KOPT-K1 (cell line): Measurements from ENCODE around the gene CRYBG1.

Experiments
- H3K27ac ChIP-seq: fragments of 200-600 bp; sonication (generic); 2 replicates; pipeline ENCODE4 v1.5.1; 2016; ENCODE audit warnings: antibody characterized with exemption, mild to moderate bottlenecking, low read depth, low read length; ENCODE audit not compliant: poor library complexity, severe bottlenecking
- H3K36me3 ChIP-seq: fragments of 200-600 bp; sonication (generic); 2 replicates; pipeline ENCODE4 v1.5.1; 2017; ENCODE audit warnings: antibody characterized with exemption, mild to moderate bottlenecking, low read length, moderate library complexity; ENCODE audit not compliant: insufficient read depth
- H3K9me3 ChIP-seq: fragments of 200-600 bp; sonication (generic); 2 replicates; pipeline ENCODE4 v1.5.1; 2017; ENCODE audit warnings: antibody characterized with exemption, low read length, mild to moderate bottlenecking; ENCODE audit not compliant: insufficient read depth, poor library complexity, severe bottlenecking

The CRYBG1 gene

GRCh38 chr6:106525107-106525881 is 164.8 kb downstream of the CRYBG1 start:
- Histone ChIP-seq H3K36me3 (peaks cover 45% of the 10 kb centered on the region), H3K27ac (peak overlapping the region; percentile 69)

GRCh38 chr6:106525882-106526275 is 165.4 kb downstream of the CRYBG1 start:
- Histone ChIP-seq H3K27ac (peak overlapping the region; percentile 69), H3K9me3 (no peaks in the 10 kb centered on the region), H3K36me3 (peaks cover 51% of the 10 kb centered on the region)

More at GRCh38 chr6:106525107-106525881, 164.8 kb downstream of the CRYBG1 start:
- no peaks in the 10 kb centered on the region for H3K9me3 ChIP-seq

GRCh38 chr6:106527117-106527516 is 166.6 kb downstream of the CRYBG1 start:
- peaks cover 63% of the 10 kb centered on the region for H3K36me3 ChIP-seq
- no peak overlapping the region for H3K27ac ChIP-seq
- no peaks in the 10 kb centered on the region for H3K9me3 ChIP-seq

DNA sequence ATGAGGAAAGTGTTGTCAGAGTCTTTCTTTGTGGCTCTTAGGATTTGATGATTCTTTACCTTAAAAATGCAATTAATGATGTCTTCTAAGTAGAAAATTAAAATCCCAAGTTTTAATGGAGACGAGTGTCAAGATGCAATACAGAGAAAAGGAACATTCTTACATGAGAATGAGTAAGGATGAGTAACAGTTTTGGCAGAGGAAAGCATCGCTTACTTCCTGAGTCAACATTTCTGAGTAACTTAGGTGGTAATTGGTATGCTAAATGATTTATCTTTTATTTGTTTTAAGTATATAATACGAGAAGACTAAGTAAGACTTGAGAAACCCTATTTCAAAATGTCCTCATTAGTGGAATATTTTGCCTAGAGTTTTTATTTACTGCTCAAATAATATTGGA is 167.5 kb downstream of the CRYBG1 start:
- Histone ChIP-seq H3K9me3 (no peaks in the 10 kb centered on the region), H3K36me3 (peaks cover 72% of the 10 kb centered on the region), H3K27ac (no peak overlapping the region)

GRCh38 chr6:106528521-106528920 is 168.0 kb downstream of the CRYBG1 start:
- H3K27ac ChIP-seq: no peak overlapping the region
- peaks cover 77% of the 10 kb centered on the region for H3K36me3 ChIP-seq
- H3K9me3 ChIP-seq: no peaks in the 10 kb centered on the region

GRCh38 chr6:106529438-106529837 is 168.9 kb downstream of the CRYBG1 start:
- Histone ChIP-seq H3K36me3 (peaks cover 87% of the 10 kb centered on the region), H3K9me3 (no peaks in the 10 kb centered on the region), H3K27ac (no peak overlapping the region)

DNA sequence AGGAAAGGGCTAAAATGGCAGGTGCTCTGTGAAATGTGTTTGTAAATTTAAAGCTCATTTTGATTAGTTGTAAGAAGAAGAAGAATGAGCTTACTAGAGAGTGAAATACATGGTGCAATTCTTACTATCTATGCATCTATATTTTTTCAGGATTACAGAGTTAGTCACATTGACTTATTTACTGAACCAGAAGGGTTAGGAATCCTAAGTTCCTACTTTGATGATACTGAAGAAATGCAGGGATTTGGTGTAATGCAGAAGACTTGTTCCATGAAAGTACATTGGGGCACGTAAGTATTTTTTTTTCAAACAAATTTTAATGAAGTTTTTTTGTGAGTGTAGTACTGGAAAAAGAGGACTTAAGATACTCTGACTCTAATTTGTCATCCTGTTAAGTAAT is 169.5 kb downstream of the CRYBG1 start:
- H3K27ac ChIP-seq: no peak overlapping the region
- peaks cover 92% of the 10 kb centered on the region for H3K36me3 ChIP-seq
- no peaks in the 10 kb centered on the region for H3K9me3 ChIP-seq

GRCh38 chr6:106530502-106530901 is 170.0 kb downstream of the CRYBG1 start:
- Histone ChIP-seq H3K36me3 (peaks cover 97% of the 10 kb centered on the region), H3K9me3 (no peaks in the 10 kb centered on the region), H3K27ac (no peak overlapping the region)

- H3K36me3 ChIP-seq: peaks cover 97% of the 10 kb centered on the region
- H3K27ac ChIP-seq: no peak overlapping the region
- H3K9me3 ChIP-seq: no peaks in the 10 kb centered on the region
These were observed 172.5 kb downstream of the CRYBG1 start for GRCh38 chr6:106533054-106533453.

DNA sequence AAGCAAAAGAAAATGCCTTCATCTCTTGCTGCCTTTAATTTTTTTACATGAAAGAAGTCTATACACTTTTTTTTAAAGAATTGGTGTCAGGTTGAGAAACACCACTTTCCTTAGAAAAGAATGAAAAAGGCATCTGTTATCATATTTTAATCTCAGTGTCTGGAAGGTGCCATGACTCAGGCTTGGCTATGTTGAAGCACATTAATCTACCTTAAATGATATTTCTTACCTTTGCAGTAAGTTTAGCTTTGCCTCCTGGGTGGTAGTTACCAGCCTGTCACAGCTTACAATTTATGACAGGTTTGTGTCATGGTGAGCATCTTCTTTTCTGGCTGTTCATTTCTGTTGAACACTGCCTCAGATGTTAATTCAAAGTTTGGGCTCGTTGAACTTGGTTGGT is 173.5 kb downstream of the CRYBG1 start:
- Histone ChIP-seq H3K9me3 (no peaks in the 10 kb centered on the region), H3K36me3 (peaks cover 95% of the 10 kb centered on the region), H3K27ac (peak overlapping the region; percentile 21)

GRCh38 chr6:106534564-106534982 is 174.1 kb downstream of the CRYBG1 start:
- Histone ChIP-seq H3K27ac (peak overlapping the region; percentile 21), H3K36me3 (peaks cover 95% of the 10 kb centered on the region), H3K9me3 (no peaks in the 10 kb centered on the region)

GRCh38 chr6:106535012-106535411 is 174.5 kb downstream of the CRYBG1 start:
- H3K36me3 ChIP-seq: peaks cover 95% of the 10 kb centered on the region
- no peaks in the 10 kb centered on the region for H3K9me3 ChIP-seq
- H3K27ac ChIP-seq: no peak overlapping the region

DNA sequence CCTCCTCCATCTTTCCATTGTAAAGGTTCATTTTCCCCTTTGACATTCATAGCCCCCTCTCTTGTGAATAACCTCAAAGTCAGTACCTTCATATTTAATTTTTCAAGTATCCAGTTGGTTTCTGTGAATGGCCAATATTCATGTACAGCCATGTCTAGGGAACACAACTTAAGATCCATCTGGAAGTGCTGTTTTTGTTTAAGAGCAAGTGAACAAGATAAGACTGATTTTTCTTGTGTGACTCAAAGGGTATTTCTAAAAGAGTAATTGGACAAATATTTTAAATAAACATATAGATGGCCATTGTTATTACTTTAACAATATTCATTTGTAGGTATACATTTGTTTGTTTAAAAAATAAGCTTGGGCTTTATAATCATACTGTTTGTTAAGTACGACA is 175.8 kb downstream of the CRYBG1 start:
- no peak overlapping the region for H3K27ac ChIP-seq
- H3K36me3 ChIP-seq: peaks cover 91% of the 10 kb centered on the region
- H3K9me3 ChIP-seq: no peaks in the 10 kb centered on the region

DNA sequence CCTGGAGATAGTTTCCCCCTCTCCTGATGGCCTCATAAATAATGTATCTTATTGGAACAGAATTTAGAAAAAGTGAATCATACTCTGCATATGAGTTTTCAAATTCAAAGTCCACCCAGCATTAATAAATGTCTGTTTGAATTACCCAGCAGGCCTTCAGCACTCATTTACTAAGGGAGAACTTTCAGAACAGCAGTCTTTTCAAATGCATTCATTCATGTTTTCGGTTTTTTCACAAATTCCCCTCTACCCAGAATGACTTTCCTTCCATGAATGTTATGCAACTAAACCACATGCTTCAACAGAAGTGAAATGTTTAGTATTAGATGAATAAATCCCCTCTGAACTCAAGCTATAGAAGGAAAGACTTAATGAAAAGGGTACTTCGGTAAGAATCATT is 176.3 kb downstream of the CRYBG1 start:
- H3K27ac ChIP-seq: no peak overlapping the region
- H3K36me3 ChIP-seq: peaks cover 91% of the 10 kb centered on the region
- H3K9me3 ChIP-seq: no peaks in the 10 kb centered on the region

DNA sequence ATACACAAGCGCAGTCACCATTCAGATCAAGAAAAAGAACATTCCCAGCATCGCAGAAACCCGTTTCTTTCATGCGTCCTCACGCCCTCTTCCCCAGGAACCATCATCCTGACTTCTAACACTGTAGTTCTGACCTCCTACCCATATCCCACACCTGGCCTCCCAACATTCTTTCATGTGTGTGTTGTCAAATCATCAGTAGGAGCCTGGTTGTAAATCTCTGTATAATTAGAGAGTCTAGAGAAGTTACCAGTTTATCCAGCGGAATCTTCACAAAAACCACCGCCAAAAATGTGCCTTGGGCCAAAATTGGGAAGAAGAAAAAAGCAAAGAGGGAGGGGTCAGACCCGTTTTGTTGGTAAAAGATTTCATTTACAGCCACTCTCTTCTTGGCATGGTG is 177.1 kb downstream of the CRYBG1 start:
- no peak overlapping the region for H3K27ac ChIP-seq
- no peaks in the 10 kb centered on the region for H3K9me3 ChIP-seq
- peaks cover 87% of the 10 kb centered on the region for H3K36me3 ChIP-seq

DNA sequence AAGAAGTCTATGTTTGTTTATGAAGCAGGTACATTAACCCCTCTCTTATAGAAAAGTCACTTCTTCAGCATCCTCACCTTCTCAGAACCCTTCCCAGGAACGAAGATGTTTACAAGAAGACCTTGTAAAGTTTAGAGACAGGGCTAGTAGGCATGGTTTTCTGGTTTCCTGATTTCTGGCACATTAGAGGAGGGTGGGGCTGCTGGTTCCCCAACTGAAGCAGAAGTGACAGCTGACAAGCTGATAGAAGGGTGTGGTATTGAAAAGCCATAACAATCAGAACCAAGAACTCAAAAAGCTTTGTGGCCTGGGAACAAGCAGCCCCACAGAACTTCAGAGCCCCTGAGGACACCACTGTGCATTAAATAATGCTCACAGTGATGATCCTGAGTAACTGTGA is 177.6 kb downstream of the CRYBG1 start:
- Histone ChIP-seq H3K9me3 (no peaks in the 10 kb centered on the region), H3K27ac (no peak overlapping the region)

More for the DNA sequence above, 177.6 kb downstream of the CRYBG1 start:
- H3K36me3 ChIP-seq: peaks cover 85% of the 10 kb centered on the region
